GM20000 (cell line): Measurements from ENCODE around the gene NAT8L.
"Not testable (repeated sequence)": the region's sequence is repeated elsewhere in the genome, so short reads cannot be mapped to it uniquely, and the experiment has no call there.

Source experiments
- DNase-seq: peaks from one replicate; pipeline ENCODE4 v3.0.0; 2012; ENCODE audit warnings: low spot score
- CTCF ChIP-seq: IDR thresholded peaks from 2 replicates; pipeline ENCODE4 v1.5.1; 2012; ENCODE audit warnings: mild to moderate bottlenecking, control low read depth; ENCODE audit errors: extremely low read depth, missing control alignments

The NAT8L gene

GRCh38 chr4:2059046-2059725, at the start of gene NAT8L:
TSS of gene NAT8L (plus strand) at chr4:2059327. CDS start at chr4:2059512, 185 bp downstream.
- TF ChIP-seq CTCF = no peak
- peak; percentile 81 for DNase-seq

- DNase-seq = peak; percentile 72
- TF ChIP-seq CTCF = no peak
Observed at GRCh38 chr4:2009651-2010233, 49.4 kb upstream of the NAT8L start.

GRCh38 chr4:2011583-2011982, 47.5 kb upstream of the NAT8L start:
- DNase-seq = no peak

GRCh38 chr4:2015008-2015407, 44.1 kb upstream of the NAT8L start:
- TF ChIP-seq CTCF = no peak
- DNase-seq = no peak

More at GRCh38 chr4:2011583-2011982, 47.5 kb upstream of the NAT8L start:
- no peak for TF ChIP-seq CTCF

- DNase-seq = not testable (repeated sequence)
Observed at GRCh38 chr4:2021358-2022018, 37.6 kb upstream of the NAT8L start.

GRCh38 chr4:2024683-2025082, 34.4 kb upstream of the NAT8L start:
- DNase-seq = no peak
- TF ChIP-seq CTCF = no peak

- TF ChIP-seq CTCF = no peak
- no peak for DNase-seq
Observed at GRCh38 chr4:2025817-2026216, 33.3 kb upstream of the NAT8L start.

- not testable (repeated sequence) for DNase-seq
Observed at GRCh38 chr4:2027120-2027519, 32.0 kb upstream of the NAT8L start.

GRCh38 chr4:2031161-2031560, 28.0 kb upstream of the NAT8L start:
- DNase-seq = not testable (repeated sequence)
